OCI-M2 (cell line): Measurements from ENCODE around the gene ABCA5.

ENCODE experiments used
- DNase-seq: peaks from one replicate; lab custom pipeline; 2025; ENCODE audit not compliant: unreplicated experiment; lab: John Stamatoyannopoulos, UW

ABCA5 gene, protein sequence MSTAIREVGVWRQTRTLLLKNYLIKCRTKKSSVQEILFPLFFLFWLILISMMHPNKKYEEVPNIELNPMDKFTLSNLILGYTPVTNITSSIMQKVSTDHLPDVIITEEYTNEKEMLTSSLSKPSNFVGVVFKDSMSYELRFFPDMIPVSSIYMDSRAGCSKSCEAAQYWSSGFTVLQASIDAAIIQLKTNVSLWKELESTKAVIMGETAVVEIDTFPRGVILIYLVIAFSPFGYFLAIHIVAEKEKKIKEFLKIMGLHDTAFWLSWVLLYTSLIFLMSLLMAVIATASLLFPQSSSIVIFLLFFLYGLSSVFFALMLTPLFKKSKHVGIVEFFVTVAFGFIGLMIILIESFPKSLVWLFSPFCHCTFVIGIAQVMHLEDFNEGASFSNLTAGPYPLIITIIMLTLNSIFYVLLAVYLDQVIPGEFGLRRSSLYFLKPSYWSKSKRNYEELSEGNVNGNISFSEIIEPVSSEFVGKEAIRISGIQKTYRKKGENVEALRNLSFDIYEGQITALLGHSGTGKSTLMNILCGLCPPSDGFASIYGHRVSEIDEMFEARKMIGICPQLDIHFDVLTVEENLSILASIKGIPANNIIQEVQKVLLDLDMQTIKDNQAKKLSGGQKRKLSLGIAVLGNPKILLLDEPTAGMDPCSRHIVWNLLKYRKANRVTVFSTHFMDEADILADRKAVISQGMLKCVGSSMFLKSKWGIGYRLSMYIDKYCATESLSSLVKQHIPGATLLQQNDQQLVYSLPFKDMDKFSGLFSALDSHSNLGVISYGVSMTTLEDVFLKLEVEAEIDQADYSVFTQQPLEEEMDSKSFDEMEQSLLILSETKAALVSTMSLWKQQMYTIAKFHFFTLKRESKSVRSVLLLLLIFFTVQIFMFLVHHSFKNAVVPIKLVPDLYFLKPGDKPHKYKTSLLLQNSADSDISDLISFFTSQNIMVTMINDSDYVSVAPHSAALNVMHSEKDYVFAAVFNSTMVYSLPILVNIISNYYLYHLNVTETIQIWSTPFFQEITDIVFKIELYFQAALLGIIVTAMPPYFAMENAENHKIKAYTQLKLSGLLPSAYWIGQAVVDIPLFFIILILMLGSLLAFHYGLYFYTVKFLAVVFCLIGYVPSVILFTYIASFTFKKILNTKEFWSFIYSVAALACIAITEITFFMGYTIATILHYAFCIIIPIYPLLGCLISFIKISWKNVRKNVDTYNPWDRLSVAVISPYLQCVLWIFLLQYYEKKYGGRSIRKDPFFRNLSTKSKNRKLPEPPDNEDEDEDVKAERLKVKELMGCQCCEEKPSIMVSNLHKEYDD (N-terminal part only)

DNA sequence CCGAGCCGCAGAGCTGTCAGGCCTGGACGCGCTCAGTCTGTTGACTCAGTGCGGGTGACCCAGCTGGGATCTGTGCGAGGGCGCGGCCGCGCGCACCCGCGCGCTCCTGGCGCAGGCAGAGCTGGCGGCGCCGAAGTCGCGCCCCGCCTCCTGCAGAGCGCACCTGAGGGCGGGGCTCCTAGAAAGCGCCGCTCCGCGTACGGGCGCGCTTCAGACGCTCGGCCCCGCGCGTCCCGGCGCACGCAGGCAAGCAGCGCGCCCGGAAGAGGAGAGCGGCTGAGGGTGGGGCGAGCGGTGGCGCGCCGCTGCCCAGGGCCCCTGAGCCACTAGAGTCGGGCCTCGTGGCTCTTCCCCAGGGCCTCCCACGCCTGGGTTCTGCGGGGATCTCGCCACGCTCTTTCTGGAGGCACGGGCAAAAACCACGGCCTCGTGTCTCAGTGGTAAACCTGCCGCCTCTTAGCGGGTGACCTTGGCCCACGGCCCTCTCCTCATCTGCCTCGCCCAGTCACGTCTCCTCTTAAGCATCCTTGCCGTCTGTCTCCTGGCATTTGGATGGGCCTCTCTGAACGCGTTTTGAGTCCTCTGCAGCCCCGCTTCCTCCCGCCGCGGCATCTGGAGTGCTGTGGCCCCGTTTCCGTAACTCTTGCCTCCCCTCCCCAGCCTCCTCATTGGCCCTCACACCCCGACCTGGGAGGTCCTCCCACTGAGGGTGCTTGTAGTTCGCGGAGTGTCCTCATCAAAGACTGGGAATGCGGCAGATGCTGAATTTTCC, at the start of gene ABCA5:
Gene ABCA5 (minus strand): TSS at position 74 of the 772 bp plus-strand sequence. CDS start 12,718 bp downstream, outside the sequence.
- DNase-seq: no peak

DNA sequence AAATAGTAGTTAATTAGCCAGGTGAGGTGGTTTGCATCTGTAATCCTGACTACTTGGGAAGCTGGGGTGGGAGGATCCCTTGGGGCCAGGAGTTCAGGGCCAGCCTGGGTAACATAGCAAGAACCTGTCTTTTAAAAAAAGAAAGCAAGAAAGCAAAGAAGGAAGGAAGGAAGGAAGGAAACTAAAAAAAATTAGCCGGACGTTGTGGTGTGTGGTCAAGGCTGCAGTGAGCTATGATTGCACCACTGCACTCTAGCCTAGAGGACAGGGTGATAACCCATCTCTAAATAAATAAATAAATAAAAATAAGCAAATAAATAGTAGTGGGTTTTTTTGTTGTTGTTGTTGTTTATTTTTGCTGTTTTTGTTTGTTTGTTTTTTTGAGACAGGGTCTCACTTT, 48.3 kb upstream of the ABCA5 start:
- no peak for DNase-seq

DNA sequence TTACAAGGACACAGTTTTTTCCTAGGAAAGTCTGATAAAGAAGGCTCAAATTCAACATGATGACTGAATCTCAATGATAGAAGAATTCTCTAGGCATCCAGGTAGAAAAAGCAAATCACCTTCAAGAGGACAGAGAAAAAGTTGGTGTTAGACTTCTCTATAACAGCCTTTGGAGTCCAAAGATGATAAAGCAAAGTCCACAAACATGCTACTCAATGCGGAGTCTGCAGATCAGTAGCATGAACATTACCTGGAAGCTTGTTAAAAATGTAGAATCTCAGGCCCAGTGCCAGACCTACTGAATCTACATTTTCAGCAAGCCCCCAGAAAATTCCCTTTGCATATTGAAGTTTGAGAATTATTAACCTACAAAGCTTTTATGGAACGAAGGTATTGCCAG, 46.1 kb upstream of the ABCA5 start:
- DNase-seq: no peak

DNA sequence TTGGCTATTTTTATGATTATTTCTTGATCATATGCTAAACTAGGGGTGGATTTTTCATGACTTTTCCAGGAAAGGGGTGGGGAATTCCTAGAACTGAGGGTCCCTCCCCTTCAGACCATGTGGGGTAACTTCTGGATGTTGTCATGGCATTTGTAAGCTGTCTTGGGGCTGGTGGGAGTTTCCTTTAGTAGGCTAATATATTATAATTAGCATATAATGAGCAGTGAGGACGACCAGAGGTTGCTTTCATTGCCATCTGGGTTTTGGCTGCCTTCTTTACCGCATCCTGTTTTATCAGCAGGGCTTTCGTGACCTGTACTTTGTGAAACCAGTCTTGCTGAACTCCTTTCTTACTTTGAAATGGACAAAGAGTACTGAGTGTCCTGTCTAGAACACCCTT, 40.4 kb upstream of the ABCA5 start:
- no peak for DNase-seq

DNA sequence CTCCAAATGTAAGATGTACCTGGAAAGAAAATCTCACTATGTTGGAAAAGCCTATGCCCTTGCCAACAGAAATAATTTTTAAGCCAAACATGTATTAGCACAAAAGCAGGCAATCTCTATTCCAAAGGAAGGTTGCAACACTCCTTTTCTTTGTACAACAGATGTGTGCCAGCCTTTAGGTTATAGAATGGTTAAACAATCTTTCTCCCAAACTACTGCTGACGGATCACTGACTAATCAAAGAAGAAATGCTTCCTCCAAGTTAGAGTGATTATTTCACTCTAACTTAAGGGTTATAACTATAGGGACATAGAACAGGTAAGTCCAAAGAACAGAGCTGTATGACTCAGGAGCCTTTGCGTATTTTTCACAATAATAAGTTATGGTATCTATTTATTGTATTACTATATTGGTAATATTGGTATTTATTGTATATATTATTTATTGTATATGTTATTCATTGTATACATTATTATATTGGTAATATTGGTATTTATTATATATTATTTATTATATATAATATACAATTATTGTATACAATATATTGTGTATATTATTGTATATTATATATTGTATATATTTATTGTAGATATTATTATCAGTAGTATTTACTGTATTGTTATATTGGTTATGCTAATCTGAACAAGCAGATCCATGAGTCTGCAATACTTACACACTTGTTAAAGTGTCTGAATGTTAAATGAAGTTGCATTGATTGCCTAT, 36.7 kb upstream of the ABCA5 start:
- no peak for DNase-seq

DNA sequence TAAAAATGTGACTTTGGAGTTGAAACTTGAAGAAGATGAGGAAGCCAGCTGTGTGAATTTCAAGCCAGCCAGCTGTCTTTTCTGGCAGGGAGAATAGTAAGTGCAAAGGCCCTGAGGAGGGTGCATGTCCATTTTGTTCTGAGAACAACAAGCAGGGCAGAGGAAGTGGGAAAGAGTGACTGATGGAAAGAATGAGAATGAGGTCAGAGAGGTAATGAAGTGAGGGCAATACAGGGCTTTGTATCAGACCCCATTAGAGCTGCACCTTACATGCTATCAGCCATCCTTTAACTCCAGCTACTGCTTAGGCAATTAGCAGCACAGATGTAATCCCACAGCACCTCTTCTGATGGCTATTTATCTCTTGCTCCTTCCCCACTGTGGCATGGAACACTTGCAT, 34.2 kb upstream of the ABCA5 start:
- DNase-seq: no peak

DNA sequence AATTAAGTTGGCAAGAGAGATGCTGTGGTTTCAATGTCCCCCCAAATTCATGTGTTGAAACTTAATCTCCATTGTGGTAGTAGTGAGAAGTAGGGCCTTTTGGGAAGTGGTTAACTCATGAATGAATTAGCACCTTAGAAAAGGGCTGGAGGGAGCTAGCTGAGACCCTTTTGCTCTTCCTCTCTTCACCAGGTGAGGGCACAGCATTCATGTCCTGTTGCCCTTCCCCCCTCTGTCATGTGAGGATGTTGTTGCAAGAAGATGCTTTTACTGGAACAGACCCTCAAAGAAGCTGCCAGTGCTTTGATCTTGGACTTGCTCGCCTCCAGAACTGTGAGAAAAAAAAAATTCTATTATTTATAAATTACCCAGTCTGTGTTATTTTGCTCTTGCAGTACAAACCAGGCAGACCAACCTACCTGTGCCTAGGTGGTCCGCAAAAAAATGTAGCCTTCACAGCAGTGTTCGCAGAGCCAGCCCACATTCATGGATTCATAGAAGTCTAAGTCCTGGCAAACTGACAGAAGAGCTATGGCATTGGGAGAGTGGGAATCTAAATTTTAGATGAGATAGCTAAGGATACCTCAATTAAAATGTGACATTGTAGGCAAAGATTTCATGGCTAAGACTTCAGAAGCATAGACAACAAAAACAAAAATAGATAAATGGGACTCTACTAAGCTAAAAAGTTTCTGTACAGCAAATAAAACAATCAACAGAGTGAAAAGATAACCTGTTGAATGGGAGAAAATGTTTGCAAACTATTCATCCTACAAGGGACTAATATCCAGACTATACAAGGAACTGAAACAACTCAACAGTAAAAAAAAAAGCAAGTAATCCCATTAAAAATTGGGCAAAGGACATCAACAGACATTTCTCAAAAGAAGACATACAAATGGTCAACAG, 32.0 kb upstream of the ABCA5 start:
- DNase-seq: no peak

DNA sequence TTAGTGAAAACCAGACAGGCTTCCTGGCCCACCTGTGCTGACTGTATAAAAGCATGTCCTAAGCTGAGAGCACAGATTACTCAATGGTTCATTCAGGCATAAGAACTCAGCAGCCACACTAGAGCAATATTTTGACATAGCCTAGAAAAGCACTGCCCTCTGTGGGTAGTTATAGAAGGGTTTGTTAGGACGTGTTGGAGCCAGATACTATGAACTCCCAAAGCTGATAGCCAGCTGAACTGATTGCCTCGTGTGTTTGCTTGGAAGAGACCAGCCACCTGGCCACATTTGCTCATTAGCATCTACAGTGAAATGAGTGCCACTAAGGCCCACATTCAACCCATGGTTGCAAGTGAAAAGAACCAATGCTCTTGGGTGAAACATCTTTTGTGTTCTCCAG, 30.8 kb upstream of the ABCA5 start:
- no peak for DNase-seq

DNA sequence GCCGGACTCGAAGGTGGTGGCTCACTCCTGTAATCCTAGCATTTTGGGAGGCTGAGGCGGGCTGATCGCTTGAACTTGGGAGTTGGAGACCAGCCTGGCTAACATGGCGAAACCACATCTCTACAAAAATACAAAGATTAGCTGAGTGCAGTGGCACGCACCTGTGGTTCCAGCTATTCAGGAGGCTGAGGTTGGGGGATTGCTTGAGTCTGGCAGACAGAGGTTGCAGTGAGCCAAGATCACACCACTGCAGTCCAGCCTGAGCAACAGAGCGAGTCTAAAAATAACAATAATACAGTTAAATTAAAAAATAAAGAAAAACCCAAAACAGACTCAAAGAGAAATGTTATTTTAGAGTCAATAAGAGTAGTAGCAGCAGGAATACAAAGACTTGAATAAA, 29.7 kb upstream of the ABCA5 start:
- DNase-seq: no peak

DNA sequence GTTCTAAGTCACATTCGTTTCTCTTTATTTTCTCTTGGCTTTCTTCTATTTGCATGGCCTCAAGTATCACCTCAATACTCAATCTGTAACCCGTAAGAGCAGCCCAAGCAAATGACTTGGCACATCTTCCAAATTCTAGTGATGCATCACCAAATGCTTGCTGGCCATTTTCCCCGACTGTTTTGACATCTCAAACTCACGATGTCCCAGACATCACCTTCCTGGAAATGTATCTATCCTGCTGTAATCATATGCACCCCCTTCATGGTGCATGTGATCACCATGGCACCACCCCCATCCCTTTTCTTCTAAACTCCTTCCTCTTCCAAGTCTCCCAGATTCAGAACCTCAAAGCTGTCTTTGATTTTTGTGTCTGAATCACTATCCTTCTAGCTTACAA, 24.0 kb upstream of the ABCA5 start:
- no peak for DNase-seq

DNA sequence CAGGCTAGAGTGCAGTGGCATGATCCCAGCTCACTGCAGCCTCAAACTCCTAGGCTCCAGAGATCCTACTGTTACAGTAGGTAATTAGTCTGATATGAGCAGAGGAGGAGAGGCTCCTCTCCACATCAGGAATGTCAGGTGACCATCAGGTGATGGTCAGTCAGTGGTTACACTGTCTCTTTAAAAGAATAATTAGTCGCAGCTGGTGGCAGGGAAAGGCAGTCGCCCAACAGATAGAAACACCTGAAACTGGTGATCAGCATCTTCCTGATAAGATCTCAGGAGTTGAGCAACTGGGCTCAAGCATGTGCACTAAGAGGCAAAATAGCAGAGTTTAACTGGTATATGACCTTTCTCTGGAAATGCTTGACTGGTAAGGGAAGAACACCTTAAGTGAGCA, 21.5 kb upstream of the ABCA5 start:
- no peak for DNase-seq

DNA sequence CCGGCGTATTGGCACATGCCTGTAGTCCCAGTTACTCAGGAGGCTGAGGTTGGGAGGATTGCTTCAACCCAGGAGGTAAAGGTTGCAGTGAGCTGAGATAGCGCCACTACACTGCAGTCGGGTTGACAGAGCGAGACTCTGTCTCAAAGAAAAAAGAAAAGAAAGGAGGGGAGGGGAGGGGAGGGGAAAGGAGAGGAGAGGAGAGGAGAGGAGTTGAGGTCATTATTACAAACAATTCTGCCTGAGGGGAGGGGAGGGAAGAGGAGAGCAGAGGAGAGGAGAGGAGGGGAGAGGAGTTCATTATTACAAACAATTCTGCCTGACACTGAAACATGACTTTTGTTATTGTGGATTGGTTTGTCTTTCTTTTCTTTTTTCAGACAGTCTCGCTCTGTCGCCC, 19.8 kb upstream of the ABCA5 start:
- DNase-seq: no peak

DNA sequence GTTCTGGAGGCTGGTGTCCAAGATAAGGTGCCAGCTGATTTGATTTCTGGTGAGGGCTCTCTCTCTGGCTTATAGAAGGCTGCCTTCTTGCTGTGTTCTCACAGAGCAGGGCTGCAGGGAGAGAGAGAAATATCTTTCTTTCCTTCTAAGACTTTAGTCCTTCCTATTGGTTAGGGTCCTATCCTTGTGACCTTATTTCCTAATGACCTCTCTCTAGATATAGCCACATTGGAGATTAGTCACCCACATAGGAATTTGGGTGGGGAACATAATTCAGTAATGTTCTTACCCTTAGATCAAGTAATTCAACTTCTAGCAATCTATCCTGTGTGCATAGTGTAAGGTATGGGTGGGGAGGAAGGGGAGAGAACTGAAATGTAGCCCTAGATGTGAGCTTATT, 18.0 kb upstream of the ABCA5 start:
- no peak for DNase-seq

DNA sequence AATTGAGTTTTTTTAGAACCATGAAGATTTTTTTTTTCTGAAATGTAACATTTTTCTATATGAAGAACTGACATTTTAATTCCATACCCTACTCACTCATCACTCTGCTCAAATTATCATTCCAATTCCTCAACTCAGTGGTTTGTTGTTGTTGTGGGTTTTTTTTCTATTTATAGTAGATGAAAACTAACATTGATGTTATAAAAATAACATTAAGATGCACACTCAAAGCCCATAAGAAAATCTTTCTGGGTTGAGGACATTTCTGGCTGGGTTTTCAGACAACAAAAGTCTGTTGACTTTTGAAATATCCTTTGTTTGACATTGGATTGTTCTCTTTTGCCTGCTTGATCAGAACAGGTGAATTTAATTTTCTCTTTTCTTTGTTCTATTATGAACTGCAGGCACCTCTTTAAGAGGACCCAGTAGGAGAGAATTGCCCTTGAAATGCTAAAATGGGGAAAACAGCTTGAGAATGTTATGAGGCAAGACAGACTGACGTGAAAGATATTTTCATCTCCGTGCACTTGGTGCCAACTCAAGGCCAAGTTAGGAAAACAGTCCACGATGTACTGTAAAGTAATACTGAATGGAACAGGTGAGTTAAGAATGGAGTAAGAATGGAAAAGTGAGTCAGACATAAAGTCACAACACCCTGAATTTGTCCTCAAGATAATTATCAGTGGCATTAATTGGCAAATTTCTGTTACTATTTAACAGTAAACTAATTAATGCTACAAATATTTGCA, 16.1 kb upstream of the ABCA5 start:
- no peak for DNase-seq

DNA sequence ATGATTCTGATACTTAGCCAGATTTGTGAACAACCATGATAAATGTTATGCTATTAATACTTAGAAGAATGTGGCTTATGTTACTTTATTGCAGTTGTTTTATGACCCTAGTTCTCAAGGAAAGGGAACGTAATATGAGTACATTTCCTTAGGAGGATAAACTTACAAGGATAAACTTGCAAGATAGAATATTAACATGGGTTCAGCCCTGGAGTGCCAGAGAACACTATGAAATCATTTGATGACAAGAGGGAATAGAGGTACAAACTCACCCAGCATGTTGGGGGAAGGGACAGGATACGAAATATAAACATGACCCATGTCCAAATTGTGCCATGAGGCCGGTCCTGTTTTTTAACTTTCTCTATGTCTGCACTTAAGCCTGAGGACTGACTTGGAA, 13.0 kb upstream of the ABCA5 start:
- DNase-seq: no peak

DNA sequence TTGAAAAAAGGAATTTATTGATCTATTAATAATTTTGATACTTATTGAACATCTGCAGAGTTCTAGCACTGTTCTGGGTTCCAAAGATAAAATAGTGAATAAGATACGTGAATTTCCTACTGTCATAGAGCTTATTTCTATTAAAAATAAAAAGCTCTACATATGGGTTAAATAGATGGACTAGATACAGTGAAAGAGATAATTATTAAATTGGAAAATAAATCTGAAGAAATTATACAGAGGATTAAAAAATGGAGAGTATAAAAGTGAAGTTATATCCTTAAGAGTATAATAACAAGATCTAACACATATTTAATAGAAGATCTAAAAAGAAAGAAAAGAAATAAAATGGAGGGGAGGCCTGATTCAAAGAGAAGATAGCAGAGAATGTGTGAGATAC, 10.1 kb upstream of the ABCA5 start:
- DNase-seq: no peak

DNA sequence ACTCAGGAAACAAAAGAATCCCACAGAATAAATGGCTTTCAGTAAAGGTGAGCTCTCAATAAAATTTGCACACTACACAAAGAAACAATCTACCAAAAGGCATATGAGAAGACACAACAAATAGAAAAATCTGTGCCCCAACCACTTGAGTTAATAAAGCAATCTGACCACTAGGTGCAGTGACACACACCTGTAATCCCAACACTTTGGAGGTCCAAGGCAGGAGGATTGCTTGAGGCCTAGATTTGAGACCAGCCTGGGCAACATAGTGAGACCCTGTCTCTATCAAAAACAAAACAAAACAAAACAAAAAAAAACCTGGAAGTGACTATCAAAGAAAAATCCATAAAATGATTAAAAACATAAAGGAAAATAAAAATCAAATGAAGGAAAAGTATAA, 9.6 kb upstream of the ABCA5 start:
- no peak for DNase-seq

DNA sequence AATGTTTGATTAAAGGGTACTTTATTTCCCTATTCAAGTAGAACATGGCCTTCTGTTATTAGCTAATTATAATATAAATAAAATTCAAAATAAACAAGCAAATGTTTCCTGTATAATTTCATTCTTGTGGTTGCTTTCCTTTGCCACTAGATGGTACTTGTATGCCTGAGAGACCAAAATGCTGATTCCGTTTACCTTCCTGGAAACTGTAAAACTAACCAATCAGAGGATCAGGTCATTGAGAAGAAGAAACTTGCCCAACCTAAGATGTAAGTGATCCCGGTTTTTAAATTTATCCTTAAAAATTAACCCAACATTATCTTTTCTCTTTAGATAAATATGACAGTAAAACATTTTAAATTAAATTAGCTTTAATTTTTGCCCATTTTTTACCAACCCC, 8.1 kb upstream of the ABCA5 start:
- DNase-seq: no peak
